MM.1S (cell line): Measurements from ENCODE around the gene LDLRAD4.

Experiments used
- EZH2 ChIP-seq: fragments of 300-600 bp; sonication (generic); optimal IDR thresholded peaks from 2 replicates; pipeline ENCODE3; 2017; ENCODE audit warnings: low read depth, mild to moderate bottlenecking, antibody characterized with exemption, low read length, mixed read lengths
- EZH2phosphoT487 ChIP-seq: fragments of 300-600 bp; sonication (generic); IDR thresholded peaks from 2 replicates; pipeline ENCODE4 v1.6.1; 2018; ENCODE audit warnings: antibody characterized with exemption, low read length
- TF ChIP-seq, protein P1 (sequence below): fragments of 300-600 bp; sonication (generic); IDR thresholded peaks from 2 replicates; pipeline ENCODE4 v1.5.1; 2016; ENCODE audit warnings: antibody characterized with exemption, low read length, mixed read lengths

- TF ChIP-seq, protein P1, sequence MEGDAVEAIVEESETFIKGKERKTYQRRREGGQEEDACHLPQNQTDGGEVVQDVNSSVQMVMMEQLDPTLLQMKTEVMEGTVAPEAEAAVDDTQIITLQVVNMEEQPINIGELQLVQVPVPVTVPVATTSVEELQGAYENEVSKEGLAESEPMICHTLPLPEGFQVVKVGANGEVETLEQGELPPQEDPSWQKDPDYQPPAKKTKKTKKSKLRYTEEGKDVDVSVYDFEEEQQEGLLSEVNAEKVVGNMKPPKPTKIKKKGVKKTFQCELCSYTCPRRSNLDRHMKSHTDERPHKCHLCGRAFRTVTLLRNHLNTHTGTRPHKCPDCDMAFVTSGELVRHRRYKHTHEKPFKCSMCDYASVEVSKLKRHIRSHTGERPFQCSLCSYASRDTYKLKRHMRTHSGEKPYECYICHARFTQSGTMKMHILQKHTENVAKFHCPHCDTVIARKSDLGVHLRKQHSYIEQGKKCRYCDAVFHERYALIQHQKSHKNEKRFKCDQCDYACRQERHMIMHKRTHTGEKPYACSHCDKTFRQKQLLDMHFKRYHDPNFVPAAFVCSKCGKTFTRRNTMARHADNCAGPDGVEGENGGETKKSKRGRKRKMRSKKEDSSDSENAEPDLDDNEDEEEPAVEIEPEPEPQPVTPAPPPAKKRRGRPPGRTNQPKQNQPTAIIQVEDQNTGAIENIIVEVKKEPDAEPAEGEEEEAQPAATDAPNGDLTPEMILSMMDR, result no peak
- no peak for TF ChIP-seq EZH2
- no peak for TF ChIP-seq EZH2phosphoT487
Measured at GRCh38 chr18:13499803-13500202, 281.2 kb downstream of the LDLRAD4 start.
